Measurements from ENCODE around the gene PDIA4. TPM values are rescaled to one million over a fixed set of nuclear protein-coding genes. Genes with fewer than 3 reads are reported as not detected.
"Not testable (repeated sequence)": the region's sequence is repeated elsewhere in the genome, so short reads cannot be mapped to it uniquely, and the experiment has no call there.

The PDIA4 gene
- total RNA-seq, 1 donor = 200 TPM

DNA sequence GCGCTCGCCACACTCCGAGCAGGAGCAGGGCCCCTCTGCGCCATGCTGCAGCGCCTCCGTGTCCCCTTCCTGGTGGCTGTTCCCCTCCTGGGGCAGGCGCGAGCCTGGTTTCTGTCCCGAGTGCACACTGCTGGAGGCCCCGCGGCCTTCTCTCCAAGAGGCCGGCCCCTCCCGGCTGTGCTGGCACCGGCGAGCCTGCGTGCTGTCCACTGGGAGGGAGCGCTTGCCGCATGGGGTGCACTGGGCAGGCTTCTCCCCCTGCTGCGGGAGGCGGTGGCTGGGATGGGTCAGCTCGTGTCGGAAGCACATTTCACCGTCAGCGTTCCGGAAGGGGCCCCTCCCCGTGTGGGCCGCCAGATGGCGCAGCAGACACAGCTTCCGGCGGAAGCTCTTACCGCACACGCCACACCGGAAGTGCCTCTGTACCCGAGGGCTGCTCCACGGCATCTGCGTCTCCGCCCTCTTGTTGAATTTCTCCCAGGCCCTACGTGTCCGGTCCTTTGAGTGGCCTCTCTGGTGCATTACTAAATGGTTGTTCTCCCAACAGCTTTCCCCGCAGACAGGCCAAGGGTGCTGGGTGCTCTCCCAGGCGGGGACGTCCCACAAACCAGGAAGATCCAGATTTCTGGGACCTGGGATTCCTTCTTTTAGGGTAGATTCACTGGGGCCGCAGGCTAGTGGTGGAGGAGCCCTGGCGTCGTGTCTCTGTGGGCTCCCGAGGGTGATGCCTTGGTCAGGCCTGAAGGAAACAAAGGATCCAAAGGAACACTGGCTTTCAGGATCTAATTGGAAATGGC is 43.5 kb upstream of the PDIA4 start:
- DNase-seq (ENCODE audit: low read depth) = no peak
- TF ChIP-seq, protein P1, sequence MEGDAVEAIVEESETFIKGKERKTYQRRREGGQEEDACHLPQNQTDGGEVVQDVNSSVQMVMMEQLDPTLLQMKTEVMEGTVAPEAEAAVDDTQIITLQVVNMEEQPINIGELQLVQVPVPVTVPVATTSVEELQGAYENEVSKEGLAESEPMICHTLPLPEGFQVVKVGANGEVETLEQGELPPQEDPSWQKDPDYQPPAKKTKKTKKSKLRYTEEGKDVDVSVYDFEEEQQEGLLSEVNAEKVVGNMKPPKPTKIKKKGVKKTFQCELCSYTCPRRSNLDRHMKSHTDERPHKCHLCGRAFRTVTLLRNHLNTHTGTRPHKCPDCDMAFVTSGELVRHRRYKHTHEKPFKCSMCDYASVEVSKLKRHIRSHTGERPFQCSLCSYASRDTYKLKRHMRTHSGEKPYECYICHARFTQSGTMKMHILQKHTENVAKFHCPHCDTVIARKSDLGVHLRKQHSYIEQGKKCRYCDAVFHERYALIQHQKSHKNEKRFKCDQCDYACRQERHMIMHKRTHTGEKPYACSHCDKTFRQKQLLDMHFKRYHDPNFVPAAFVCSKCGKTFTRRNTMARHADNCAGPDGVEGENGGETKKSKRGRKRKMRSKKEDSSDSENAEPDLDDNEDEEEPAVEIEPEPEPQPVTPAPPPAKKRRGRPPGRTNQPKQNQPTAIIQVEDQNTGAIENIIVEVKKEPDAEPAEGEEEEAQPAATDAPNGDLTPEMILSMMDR (IDR thresholded peaks at IDR 0.05; ENCODE audit: insufficient read depth, low read length) = peak; percentile 13
- H3K4me3 ChIP-seq (ENCODE audit: low read depth, low read length) = no peak overlapping the region

DNA sequence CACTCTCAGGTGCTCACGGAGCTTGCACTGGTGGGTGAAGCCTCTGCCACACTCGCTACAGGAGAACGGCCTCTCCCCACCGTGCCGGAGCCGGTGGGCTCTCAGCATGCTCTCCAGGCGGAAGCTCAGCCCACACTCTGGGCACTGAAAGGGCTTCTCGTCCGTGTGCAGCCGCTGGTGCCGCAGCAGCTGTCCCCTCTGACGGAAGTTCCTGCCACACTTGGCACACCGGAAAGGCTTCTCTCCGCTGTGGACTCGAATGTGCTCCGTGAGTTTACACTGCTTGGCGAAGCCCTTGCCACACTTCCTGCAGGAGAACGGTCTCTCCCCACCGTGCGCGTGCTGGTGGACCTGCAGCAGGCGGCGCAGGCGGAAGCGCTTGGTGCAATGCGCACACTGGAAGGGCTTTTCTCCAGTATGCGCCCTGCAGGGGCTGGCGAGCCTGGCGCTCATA is 42.9 kb upstream of the PDIA4 start:
- no peak for DNase-seq (ENCODE audit: low read depth)
- TF ChIP-seq, protein P1 (IDR thresholded peaks at IDR 0.05; ENCODE audit: insufficient read depth, low read length) = no peak
- no peak overlapping the region for H3K4me3 ChIP-seq (ENCODE audit: low read depth, low read length)

DNA sequence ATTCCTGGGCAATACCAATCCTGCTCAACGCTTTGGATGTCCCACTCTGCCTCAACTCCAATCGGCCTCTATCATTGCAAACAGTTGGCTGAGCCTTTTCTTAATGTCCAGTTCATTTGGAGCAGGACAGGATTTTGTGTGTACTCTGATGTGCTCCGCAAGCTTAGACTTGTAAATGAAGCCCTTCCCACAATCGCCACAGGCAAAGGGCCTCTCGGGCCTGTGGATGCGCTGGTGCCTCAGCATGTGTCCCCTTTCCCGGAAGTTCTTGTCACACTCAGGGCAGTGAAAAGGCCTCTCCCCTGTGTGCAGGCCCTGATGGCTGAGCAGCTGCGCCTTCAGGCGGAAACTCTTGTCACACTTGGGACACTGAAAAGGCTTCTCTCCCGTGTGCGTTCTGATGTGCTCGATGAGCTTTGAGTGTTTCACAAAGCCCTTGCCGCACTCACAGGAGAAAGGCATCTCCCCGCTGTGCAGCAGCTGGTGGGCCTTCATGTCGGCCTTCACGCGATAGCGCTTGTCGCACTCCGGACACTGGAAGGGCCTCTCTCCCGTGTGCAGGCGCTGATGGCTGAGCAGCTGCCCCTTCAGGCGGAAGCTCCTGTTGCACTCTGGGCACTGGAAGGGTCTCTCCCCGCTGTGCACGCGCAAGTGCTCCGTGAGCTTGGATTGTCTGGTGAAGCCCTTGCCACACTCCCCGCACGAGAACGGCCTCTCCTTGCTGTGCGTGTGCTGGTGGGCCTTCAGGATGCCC is 42.2 kb upstream of the PDIA4 start:
- no peak for DNase-seq (ENCODE audit: low read depth)
- no peak overlapping the region for H3K4me3 ChIP-seq (ENCODE audit: low read depth, low read length)
- TF ChIP-seq, protein P1 (IDR thresholded peaks at IDR 0.05; ENCODE audit: insufficient read depth, low read length) = no peak

DNA sequence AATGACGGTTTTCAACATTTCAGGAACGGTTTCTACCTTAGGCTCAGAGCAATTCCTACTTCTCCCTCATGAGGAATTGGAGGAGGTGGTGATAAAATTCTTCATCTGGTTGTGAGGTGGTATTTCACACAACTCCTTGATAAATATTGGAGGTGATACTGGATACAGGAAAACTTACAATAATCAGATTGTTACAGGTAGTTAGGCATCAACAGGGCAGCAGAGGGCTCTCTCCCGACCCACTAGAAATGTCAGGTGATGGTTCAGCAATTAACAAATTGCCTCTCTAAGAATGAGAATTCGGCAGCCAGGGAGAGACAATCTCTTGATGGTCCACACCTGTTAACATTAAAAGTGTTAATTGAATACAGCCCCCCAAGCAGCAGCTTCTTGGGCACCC is 39.6 kb upstream of the PDIA4 start:
- DNase-seq (ENCODE audit: low read depth) = no peak
- H3K4me3 ChIP-seq (ENCODE audit: low read depth, low read length) = no peak overlapping the region
- TF ChIP-seq, protein P1 (IDR thresholded peaks at IDR 0.05; ENCODE audit: insufficient read depth, low read length) = no peak

DNA sequence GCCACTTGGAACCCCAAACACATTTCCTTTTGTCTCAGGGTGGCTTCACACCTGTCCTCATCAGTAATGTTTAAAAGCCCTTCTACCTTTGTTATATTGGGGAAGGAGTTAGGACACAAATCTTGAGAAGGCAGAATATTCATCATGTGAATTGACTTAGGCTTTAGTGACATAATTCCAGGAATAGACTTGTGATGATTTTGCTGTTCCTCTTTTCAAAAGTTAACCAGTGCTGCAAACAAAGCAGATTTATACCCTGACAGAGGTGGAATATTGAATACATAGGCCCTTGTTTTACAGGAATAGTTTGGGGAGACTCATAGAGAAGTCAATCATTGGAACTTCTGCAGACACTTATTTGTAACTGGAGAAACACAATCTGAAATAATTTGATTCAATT is 35.2 kb upstream of the PDIA4 start:
- no peak overlapping the region for H3K4me3 ChIP-seq (ENCODE audit: low read depth, low read length)
- DNase-seq (ENCODE audit: low read depth) = no peak
- TF ChIP-seq, protein P1 (IDR thresholded peaks at IDR 0.05; ENCODE audit: insufficient read depth, low read length) = no peak

DNA sequence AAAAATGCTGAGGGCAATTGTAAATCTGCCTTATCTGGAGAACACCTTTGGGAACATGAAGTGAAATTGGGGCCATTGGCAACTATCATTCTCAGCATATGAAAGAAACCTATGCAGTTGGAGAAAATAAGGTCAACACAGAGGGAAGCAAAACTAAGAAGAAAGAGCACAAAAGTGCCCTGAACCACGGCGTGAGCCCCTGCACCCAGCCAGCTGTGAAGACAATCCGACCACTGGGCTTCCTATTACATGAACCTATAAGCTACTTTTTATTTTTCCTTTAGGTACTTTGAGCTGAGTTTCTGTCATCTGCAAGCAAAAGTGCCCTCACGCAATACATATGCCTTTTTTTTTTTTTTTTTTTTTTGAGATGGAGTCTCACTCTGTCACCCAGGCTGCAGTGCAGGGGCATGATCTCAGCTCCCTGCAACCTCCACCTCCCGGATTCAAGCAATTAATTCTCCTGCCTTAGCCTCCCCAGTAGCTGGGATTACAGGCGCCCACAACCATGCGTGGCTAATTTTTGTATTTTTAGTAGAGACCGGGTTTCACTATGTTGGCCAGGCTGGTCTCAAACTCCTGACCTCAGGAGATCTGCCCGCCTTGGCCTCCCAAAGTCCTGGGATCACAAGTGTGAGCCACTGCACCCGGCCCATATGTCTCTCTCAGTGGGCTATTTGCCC is 34.1 kb upstream of the PDIA4 start:
- H3K4me3 ChIP-seq (ENCODE audit: low read depth, low read length); DNase-seq (ENCODE audit: low read depth): not testable (repeated sequence)

DNA sequence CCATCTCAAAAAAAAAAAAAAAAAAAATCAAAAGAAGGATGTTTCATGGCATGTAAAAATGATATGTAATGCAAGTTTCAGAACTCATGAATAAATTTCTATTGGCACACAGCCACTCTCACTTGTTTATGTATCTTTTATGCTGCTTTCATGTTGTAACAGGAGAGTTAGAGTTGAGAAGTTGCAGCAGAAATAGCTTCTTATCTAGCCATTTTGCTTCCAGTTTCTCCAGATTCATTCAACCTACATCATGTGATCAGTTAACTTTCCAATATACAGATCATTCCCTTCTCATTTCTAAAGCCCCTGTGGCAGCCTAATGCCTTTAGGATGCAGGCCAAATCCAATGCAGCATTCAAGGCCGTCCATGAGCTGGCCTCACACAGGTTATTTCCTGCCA is 31.9 kb upstream of the PDIA4 start:
- TF ChIP-seq, protein P1 (IDR thresholded peaks at IDR 0.05; ENCODE audit: insufficient read depth, low read length) = no peak
- H3K4me3 ChIP-seq (ENCODE audit: low read depth, low read length) = no peak overlapping the region
- DNase-seq (ENCODE audit: low read depth) = peak; percentile 48
